ENCODE data around the gene MRPL39. TPM values are rescaled to one million over a fixed set of nuclear protein-coding genes. Genes with fewer than 3 reads are reported as not detected.

Gene MRPL39
- polyA plus RNA-seq, 6 donors from 2014 or later: 38.4 to 65.4 (median 53.7) TPM

DNA sequence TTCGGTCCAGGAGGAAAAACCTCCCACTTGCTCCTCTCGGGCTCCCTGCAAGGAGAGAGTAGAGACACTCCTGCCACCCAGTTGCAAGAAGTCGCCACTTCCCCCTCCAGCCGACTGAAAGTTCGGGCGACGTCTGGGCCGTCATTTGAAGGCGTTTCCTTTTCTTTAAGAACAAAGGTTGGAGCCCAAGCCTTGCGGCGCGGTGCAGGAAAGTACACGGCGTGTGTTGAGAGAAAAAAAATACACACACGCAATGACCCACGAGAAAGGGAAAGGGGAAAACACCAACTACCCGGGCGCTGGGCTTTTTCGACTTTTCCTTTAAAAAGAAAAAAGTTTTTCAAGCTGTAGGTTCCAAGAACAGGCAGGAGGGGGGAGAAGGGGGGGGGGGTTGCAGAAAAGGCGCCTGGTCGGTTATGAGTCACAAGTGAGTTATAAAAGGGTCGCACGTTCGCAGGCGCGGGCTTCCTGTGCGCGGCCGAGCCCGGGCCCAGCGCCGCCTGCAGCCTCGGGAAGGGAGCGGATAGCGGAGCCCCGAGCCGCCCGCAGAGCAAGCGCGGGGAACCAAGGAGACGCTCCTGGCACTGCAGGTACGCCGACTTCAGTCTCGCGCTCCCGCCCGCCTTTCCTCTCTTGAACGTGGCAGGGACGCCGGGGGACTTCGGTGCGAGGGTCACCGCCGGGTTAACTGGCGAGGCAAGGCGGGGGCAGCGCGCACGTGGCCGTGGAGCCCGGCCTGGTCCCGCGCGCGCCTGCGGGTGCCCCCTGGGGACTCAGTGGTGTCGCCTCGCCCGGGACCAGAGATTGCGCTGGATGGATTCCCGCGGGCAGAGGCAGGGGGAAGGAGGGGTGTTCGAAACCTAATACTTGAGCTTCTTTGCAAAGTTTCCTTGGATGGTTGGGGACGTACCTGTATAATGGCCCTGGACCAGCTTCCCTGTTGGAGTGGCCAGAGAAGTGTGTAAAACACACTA is 45.3 kb downstream of the MRPL39 start:
- DNase-seq (peak; percentile 60), ATAC-seq (ENCODE audit: low read depth in 2 of 2) (peak; percentile 77 to 78)
- Mint-ChIP-seq H3K27me3 (no peaks in the 10 kb centered on the region), H3K9me3 (no peaks in the 10 kb centered on the region), H3K4me3 (peak overlapping the region; percentile 93 to 100 (median 98)), H3K27ac (peak overlapping the region; percentile 83 to 98 (median 96)), H3K4me1 (peaks cover 28 to 57% (median 44%) of the 10 kb centered on the region in 3 donors), H3K36me3 (no peaks in the 10 kb centered on the region)

DNA sequence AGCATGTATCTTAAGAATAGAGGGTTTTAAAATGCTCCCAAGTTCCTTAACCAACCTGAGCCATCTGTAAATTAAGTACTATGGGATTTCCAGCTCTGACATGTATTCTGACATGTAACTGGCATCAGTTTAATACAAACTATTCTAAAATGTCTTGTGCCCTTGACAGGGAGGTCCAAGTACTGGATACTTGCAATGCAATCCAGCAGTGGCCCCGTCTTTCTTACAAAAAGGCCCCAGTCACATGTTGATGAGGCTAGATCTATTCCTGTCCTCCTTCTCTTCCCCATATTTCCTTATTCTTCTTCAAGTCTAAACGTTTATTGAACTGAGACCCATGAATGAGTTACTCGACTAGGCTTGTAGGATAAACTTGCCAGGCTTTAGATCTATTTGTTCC is 46.4 kb downstream of the MRPL39 start:
- Mint-ChIP-seq H3K9me3 (no peaks in the 10 kb centered on the region), H3K36me3 (no peaks in the 10 kb centered on the region), H3K4me1 (peaks cover 25 to 52% (median 39%) of the 10 kb centered on the region in 3 donors), H3K27me3 (no peaks in the 10 kb centered on the region), H3K4me3 (peak overlapping the region; percentile 93 to 100 (median 98)), H3K27ac (peak overlapping the region; percentile 0 to 98 (median 78))
- no peak for DNase-seq
- no peak for ATAC-seq (ENCODE audit: low read depth in 2 of 2)

DNA sequence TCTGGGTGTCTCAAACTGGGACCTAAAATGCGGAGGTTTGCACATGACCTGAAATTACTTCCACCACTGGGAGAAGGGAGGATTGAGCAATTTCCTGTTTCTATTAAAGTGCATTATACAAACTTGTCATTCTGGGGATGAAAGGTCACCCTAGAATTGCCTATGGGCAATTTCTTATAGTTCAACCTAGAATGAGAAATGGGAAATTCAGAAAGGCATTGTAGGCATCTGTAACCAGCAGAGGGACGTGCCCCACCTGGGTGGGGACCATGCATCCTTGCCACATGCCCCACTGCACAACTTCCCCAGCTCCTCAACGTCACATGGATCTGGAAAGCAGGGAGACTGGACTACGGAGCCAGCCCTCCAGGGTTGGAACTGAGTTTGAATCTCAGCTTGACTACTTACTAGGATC is 47.0 kb downstream of the MRPL39 start:
- no peaks in the 10 kb centered on the region for H3K9me3 Mint-ChIP-seq
- H3K4me1 Mint-ChIP-seq: peaks cover 24 to 48% (median 37%) of the 10 kb centered on the region in 3 donors
- no peaks in the 10 kb centered on the region for H3K27me3 Mint-ChIP-seq
- H3K4me3 Mint-ChIP-seq: peak overlapping the region in 4 of 8 donors; percentile 16 to 99 (median 58)
- H3K27ac Mint-ChIP-seq: peak overlapping the region in 1 of 6 donors; percentile 42
- H3K36me3 Mint-ChIP-seq: no peaks in the 10 kb centered on the region
- DNase-seq (no peak), ATAC-seq (ENCODE audit: low read depth in 2 of 2) (no peak)

DNA sequence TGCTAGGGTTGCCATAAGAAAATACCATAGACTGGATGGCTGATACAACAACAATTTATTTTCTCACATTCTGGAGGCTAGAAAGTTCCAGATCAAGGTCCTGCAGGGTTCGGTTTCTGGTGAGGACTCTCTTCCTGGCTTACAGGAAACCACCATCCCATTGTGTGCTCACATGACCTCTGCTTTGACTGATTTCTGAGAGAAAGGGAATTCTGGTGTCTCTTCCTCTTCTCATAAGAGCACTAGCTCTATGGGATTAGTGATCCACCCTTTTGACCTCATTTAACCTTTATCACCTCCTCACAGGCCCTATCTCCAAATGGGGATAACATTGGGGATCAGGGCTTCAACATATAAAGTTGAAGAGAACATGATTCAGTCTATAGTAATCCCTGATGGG is 47.5 kb downstream of the MRPL39 start:
- ATAC-seq (ENCODE audit: low read depth in 2 of 2) (no peak), DNase-seq (no peak)
- Mint-ChIP-seq H3K27ac (peak overlapping the region in 1 of 6 donors; percentile 74), H3K4me3 (peak overlapping the region in 1 of 8 donors; percentile 93), H3K4me1 (peaks cover 22 to 44% (median 34%) of the 10 kb centered on the region in 3 donors), H3K27me3 (no peaks in the 10 kb centered on the region), H3K36me3 (no peaks in the 10 kb centered on the region), H3K9me3 (no peaks in the 10 kb centered on the region)

GRCh38 chr21:25558123-25558522 is 49.2 kb downstream of the MRPL39 start:
- Mint-ChIP-seq H3K27ac (peak overlapping the region in 1 of 6 donors; percentile 23), H3K9me3 (no peaks in the 10 kb centered on the region), H3K4me1 (peaks cover 11 to 29% (median 18%) of the 10 kb centered on the region in 3 donors), H3K36me3 (no peaks in the 10 kb centered on the region), H3K4me3 (peak overlapping the region in 1 of 8 donors; percentile 31), H3K27me3 (no peaks in the 10 kb centered on the region)
- no peak for ATAC-seq (ENCODE audit: low read depth in 2 of 2)
- DNase-seq: no peak

- DNase-seq (no peak), ATAC-seq (ENCODE audit: low read depth in 2 of 2) (no peak)
- Mint-ChIP-seq H3K9me3 (no peaks in the 10 kb centered on the region), H3K27ac (no peak overlapping the region), H3K36me3 (no peaks in the 10 kb centered on the region), H3K4me3 (peak overlapping the region in 1 of 8 donors; percentile 31), H3K27me3 (no peaks in the 10 kb centered on the region), H3K4me1 (peaks cover 5 to 22% (median 10%) of the 10 kb centered on the region in 3 donors)
Observed at GRCh38 chr21:25557180-25557579, 50.1 kb downstream of the MRPL39 start.

DNA sequence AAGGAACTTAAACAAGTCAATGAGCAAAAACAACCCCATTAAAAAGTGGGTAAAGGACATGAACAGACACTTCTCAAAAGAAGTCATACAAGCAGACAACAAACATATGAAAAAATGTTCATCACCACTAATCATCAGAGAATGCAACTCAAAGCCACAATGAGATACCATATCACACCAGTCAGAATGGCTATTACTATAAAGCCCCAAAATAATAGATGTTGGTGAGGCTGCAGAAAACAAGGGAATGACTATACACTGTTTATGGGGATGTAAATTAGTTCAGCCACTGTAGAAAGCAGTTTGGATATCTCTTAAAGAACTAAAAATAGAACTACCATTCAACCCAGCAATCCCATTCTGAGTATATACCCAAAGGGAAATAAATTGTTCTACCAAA is 51.2 kb downstream of the MRPL39 start:
- DNase-seq: no peak
- Mint-ChIP-seq H3K9me3 (no peaks in the 10 kb centered on the region), H3K36me3 (no peaks in the 10 kb centered on the region), H3K4me1 (peaks cover 0 to 13% (median 3%) of the 10 kb centered on the region in 3 donors), H3K27me3 (no peaks in the 10 kb centered on the region), H3K4me3 (no peak overlapping the region), H3K27ac (no peak overlapping the region)
- ATAC-seq (ENCODE audit: low read depth in 2 of 2): no peak

DNA sequence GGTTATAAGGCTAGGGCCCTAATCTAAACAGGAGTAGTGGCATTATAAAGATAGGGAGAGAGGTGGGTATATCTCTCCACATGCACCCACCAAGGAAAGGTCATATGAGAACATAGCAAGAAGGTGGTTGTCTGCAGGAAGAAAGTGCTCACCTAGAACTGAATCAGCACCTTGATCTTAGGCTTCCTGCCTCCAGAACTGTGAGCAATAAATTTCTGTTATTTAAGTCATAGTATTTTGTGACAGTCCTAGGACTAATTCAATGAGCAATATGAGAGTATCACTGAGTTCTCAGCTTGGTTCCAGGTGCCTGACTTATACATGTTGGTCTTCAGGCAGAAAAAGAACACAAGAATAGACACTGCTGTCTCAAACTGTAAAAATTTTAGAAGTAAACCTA is 51.8 kb downstream of the MRPL39 start:
- Mint-ChIP-seq H3K36me3 (no peaks in the 10 kb centered on the region), H3K27ac (peak overlapping the region in 1 of 6 donors; percentile 16), H3K4me1 (peaks cover 0 to 7% (median 0%) of the 10 kb centered on the region in 3 donors), H3K27me3 (no peaks in the 10 kb centered on the region), H3K9me3 (no peaks in the 10 kb centered on the region), H3K4me3 (no peak overlapping the region)
- ATAC-seq (ENCODE audit: low read depth in 2 of 2) (no peak), DNase-seq (no peak)

- H3K9me3 Mint-ChIP-seq: no peaks in the 10 kb centered on the region
- no peak for ATAC-seq (ENCODE audit: low read depth in 2 of 2)
- H3K27ac Mint-ChIP-seq: no peak overlapping the region
- H3K4me3 Mint-ChIP-seq: no peak overlapping the region
- H3K4me1 Mint-ChIP-seq: no peaks in the 10 kb centered on the region
- no peaks in the 10 kb centered on the region for H3K27me3 Mint-ChIP-seq
- no peaks in the 10 kb centered on the region for H3K36me3 Mint-ChIP-seq
- no peak for DNase-seq
Observed at GRCh38 chr21:25552856-25553255, 54.4 kb downstream of the MRPL39 start.

- no peak overlapping the region for H3K27ac Mint-ChIP-seq
- no peak overlapping the region for H3K4me3 Mint-ChIP-seq
- no peak for ATAC-seq (ENCODE audit: low read depth in 2 of 2)
- no peaks in the 10 kb centered on the region for H3K9me3 Mint-ChIP-seq
- H3K4me1 Mint-ChIP-seq: no peaks in the 10 kb centered on the region
- no peaks in the 10 kb centered on the region for H3K27me3 Mint-ChIP-seq
- no peaks in the 10 kb centered on the region for H3K36me3 Mint-ChIP-seq
- DNase-seq: no peak
Observed at GRCh38 chr21:25551569-25551968, 55.7 kb downstream of the MRPL39 start.

- Mint-ChIP-seq H3K4me3 (no peak overlapping the region), H3K27me3 (no peaks in the 10 kb centered on the region), H3K4me1 (no peaks in the 10 kb centered on the region), H3K27ac (no peak overlapping the region), H3K9me3 (no peaks in the 10 kb centered on the region), H3K36me3 (no peaks in the 10 kb centered on the region)
- DNase-seq (no peak), ATAC-seq (ENCODE audit: low read depth in 2 of 2) (no peak)
Observed at GRCh38 chr21:25550352-25551120, 56.7 kb downstream of the MRPL39 start.

DNA sequence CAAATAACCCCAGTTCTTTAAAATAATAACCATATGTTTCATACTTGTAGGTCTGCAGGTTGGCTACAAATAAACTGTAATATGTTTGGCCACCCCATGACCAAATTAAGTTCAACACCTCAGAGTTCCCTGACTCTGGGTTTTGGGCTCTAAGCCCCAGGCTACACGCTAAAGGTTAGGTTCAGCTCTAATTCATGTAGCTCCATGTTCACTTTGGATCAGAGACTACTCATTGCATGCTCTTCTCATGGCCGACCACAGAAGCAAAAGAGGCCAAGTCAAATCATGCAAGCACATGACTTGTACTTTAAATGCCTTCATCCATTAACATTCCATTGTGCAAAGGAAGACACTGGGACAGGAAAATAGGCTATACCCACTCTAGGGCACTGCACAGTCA is 66.2 kb downstream of the MRPL39 start:
- DNase-seq (no peak), ATAC-seq (ENCODE audit: low read depth in 2 of 2) (no peak)
- H3K4me1 Mint-ChIP-seq: peaks cover 0 to 9% (median 6%) of the 10 kb centered on the region in 3 donors
- H3K27me3 Mint-ChIP-seq: no peaks in the 10 kb centered on the region
- H3K9me3 Mint-ChIP-seq: peaks cover 8 to 31% (median 27%) of the 10 kb centered on the region in 7 donors
- peaks cover 14 to 25% of the 10 kb centered on the region in 2 donors for H3K36me3 Mint-ChIP-seq
- no peak overlapping the region for H3K27ac Mint-ChIP-seq
- no peak overlapping the region for H3K4me3 Mint-ChIP-seq

DNA sequence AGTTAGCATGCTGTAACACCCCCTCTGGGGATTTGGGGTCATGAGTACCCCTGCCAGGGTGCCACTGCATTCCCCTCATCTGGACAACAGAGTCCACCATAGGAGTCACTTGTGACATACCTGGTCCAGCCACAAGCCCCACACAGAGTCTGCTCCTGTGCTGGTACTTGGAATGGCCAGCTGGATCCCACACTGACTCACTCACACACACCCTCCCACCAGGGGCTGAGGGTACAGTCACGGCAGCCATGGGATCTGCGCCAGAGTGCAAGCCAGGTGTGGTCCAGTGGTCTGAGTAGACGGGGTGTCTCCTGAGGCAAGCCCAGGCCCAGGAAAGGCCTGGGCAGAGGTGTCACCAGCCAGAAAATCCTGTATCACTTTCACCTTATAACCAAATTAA is 67.7 kb downstream of the MRPL39 start:
- peaks cover 0 to 9% (median 6%) of the 10 kb centered on the region in 3 donors for H3K4me1 Mint-ChIP-seq
- H3K9me3 Mint-ChIP-seq: peaks cover 8 to 31% (median 27%) of the 10 kb centered on the region in 7 donors
- peaks cover 14 to 25% of the 10 kb centered on the region in 2 donors for H3K36me3 Mint-ChIP-seq
- no peak for DNase-seq
- no peak overlapping the region for H3K27ac Mint-ChIP-seq
- no peak overlapping the region for H3K4me3 Mint-ChIP-seq
- H3K27me3 Mint-ChIP-seq: no peaks in the 10 kb centered on the region
- ATAC-seq (ENCODE audit: low read depth in 2 of 2): no peak
